NT2/D1 (cell line): ENCODE results near the gene CNTROB.

Experiments
- SUZ12 ChIP-seq: IDR thresholded peaks from 2 replicates; pipeline ENCODE4 v1.6.1; 2011; ENCODE audit not compliant: insufficient read length, insufficient read depth; ENCODE audit errors: extremely low read depth
- YY1 ChIP-seq: IDR thresholded peaks from 2 replicates; pipeline ENCODE4 v1.6.1; 2011; ENCODE audit not compliant: insufficient read length, insufficient read depth
- ZNF274 ChIP-seq: IDR thresholded peaks from 2 replicates; pipeline ENCODE4 v1.6.1; 2011; ENCODE audit warnings: mild to moderate bottlenecking, low read depth, low read length

DNA sequence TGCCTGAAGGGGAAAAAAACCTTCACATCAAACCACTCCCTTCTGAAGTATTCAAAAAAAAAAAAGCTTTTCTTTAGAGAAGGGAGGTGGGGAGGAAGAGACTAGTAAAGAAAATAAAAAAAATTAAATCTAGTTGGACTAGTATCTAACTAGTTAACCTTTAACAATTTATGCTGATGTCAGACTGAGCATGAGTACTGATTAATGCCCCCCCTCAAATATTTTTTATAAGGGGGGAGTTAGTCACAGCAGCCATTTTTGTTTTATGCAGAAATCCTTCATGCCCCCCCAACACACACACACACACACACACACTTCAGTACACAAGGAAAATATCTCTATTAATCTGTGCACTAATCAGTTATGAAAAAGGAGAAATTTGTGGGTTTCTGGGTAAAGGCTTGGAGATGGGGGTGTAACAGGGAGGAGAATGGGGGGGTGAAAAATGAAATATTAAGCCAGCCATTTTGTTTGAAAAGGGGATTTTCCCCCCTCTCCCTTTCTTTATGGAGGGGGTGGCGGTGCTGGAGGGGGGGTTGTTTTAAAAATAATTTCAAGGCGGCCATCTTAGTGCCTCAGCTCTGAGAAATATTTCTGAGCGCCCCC is 48.1 kb upstream of the CNTROB start:
- TF ChIP-seq ZNF274 (no peak), YY1 (no peak), SUZ12 (no peak)
